Suppressor macrophage treated with lipopolysaccharide for 1 hour (primary cell): ENCODE data around the gene P2RY8.
"Not testable (repeated sequence)": the region's sequence is repeated elsewhere in the genome, so short reads cannot be mapped to it uniquely, and the experiment has no call there.

Experiments used
- DNase-seq, 3 donors: peaks; one replicate each; pipeline ENCODE4 v3.0.0-alpha.2; 2020 to 2022

Gene P2RY8

DNA sequence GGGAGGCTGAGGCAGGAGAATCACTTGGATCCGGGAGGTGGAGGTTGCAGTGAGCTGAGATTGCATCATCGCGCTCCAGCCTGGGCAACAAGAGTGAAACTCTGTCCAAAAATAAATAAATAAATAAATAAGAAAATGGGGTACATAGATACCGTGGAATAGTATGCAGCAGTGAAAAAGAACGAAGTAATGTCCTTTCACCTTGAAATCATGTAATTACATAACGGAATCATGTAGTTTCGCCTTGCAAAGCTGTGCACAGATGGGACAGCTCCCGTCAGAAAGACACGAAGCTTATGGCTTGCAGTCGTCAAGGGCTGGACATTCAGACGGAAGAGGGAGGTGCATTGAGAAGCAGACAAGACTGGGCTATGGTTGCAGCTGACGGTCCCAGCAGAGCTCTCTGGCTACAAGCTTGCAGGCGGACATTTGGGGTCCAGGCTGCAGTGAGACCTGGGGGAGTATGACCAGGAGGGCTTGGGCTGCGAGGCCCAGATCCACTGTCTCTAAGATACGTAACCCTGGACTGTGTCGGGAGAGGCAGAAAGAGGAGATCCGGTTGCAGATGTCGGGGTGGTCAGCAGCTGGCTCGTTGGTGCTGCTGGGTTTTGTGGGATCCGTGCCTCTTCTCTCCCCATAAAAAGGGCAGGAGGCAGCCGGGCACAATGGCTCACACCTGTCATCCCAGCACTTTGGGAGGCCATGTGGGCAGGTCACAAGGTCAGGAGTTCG lies 6.2 kb upstream of the P2RY8 start:
- DNase-seq: no peak

GRCh38 chrX:1539146-1539545 lies 2.2 kb upstream of the P2RY8 start:
- not testable (repeated sequence) for DNase-seq

- not testable (repeated sequence) for DNase-seq
Observed at GRCh38 chrX:1537716-1538090, 718 bp upstream of the P2RY8 start.

- DNase-seq: peak; percentile 18 to 50 (median 28)
Observed at GRCh38 chrX:1536712-1537030, 314 bp downstream of the P2RY8 start.

GRCh38 chrX:1535241-1536041 lies 1.5 kb downstream of the P2RY8 start:
- peak; percentile 82 to 85 (median 84) for DNase-seq

DNA sequence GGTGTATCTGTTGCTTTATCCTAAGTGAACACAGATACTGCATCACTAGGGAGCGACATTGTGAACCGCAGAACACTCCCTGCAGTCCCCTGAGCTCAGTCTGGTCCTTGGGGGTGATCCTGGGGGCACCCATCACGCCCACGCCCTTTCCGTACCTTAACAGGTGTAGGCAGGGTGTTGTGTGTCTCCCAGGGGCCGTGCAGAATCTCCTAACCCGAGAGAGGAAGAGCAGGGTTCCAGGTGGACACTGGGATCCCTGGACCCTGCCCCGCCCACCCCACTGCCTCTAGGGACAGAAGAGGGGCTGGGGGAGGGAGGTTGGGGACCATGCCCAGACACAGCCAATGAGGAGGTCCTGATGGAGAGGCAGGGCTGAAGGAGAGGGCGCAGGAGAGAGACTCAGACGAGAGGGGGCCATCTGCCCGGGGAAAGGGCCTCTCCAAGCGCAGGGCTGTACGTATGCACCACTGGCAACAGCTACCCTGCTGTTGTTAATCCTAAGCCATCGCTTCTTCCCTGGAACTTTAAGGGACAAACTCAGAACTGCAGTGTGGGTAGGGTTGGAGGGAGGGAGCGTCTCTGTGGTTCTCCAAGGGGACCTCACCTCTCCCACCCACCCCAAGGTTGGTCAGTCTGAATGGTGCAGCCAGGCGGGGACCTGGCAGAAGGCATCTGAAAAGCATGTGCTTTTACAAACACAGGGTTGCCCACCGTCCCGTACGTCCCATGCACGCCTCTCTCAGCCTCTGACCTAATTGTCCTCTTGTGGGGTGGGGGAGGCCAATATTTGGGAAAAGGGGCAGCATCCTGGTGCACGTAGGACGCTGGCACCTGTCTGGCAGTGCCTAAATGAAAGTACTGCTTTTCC lies 2.5 kb downstream of the P2RY8 start:
- DNase-seq: peak in 1 of 3 donors; percentile 28

- DNase-seq: no peak
Observed at GRCh38 chrX:1533058-1533457, 3.9 kb downstream of the P2RY8 start.

GRCh38 chrX:1531096-1531890 lies 5.7 kb downstream of the P2RY8 start:
- no peak for DNase-seq

DNA sequence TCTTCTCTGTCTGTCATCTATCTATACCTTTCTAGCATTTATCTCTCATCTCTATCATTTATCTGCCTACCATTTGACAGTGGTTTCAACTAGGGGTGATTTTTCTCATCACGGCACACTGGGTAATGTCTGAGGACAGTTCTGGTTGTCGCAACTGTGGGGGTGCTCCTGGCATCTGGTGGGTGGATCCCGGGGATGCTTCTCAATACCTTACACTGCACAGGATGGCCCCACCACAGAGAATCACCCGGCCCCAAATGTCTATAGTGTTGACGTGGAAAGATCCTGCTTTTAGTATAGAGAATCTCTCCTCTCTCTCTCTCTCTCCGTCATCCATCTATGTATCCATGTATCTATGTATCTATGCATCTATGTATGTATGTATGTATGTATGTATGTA lies 7.2 kb downstream of the P2RY8 start:
- no peak for DNase-seq

DNA sequence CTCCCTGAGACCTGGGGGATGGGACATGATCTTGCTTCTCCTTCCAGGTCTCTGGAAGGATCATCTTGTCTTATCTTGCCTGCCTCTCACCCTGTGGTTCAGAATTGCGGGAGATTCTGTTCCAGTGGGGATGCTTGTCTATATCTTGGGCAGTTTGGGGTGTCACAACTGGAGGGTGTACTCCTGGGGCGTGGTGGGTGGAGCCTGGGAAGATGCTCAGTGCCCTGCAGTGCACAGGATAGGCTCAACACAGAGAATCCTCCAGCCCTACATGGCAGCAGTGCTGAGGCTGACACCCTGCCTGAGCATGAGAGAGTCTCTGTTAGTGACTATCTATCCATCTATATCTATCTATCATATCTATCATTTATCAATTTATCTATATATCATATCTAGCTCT lies 7.7 kb downstream of the P2RY8 start:
- no peak for DNase-seq

- no peak for DNase-seq
Observed at GRCh38 chrX:1528884-1529203, 8.1 kb downstream of the P2RY8 start.

DNA sequence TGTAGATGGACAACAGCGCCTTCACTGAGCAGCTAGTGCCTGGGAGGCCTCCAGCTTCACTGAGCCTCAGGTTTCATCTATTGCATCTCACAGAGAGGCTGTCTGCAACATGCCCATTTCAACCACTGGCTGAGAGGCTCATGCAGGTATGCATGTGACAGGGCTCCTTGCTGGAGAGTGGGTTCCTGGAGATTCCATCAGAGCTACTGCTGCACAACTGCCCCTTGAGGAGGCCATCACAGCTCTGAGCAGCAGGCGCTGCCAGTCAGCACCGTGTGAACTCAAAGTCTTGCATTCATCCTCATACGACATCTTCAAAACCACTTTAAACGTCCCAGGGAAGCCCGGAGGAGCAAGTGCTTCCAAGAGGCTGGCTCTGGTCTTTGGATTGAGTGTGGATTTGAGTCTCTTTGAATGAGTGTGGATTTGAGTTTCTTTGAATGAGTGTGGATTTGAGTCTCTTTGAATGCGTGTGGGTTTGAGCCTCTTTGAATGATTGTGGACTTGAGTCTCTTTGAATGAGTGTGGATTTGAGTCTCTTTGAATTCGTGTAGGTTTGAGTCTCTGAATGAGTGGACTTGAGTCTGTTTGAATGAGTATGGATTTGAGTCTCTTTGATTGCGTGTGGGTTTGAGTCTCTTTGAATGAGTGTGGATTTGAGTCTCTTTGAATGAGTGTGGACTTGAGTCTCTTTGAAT lies 8.7 kb downstream of the P2RY8 start:
- no peak for DNase-seq

GRCh38 chrX:1527457-1527856 lies 9.5 kb downstream of the P2RY8 start:
- no peak for DNase-seq

GRCh38 chrX:1526565-1526964 lies 10.4 kb downstream of the P2RY8 start:
- DNase-seq: no peak

DNA sequence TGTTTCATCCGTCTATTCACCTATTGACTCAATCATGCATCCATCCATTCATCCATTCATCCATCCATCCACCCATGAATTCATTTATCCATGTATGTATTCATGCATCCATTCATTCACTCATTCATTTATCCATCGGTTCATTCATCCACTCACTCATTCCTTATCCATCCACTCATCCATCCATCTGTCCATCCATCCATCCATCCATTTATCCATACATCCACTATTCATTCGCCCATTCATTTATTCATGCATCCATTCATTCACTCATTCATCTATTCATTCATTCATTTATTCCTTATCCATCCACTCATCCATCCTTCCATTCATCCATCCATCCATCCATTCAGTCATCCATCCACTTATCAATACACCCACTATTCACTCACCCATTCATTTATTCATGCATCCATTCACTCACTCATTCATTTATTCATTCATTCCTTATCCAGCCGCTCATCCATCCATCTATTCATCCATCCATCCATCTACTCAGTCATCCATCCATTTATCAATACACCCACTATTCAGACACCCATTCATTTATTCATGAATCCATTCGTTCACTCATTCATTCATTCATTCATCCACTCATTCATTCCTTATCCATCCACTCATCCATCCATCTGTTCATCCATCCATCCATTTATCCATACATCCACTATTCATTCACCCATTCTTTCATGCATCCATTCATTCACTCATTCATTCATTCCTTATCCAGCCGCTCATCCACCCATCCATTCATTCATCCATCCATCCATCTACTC lies 11.2 kb downstream of the P2RY8 start:
- DNase-seq: no peak

DNA sequence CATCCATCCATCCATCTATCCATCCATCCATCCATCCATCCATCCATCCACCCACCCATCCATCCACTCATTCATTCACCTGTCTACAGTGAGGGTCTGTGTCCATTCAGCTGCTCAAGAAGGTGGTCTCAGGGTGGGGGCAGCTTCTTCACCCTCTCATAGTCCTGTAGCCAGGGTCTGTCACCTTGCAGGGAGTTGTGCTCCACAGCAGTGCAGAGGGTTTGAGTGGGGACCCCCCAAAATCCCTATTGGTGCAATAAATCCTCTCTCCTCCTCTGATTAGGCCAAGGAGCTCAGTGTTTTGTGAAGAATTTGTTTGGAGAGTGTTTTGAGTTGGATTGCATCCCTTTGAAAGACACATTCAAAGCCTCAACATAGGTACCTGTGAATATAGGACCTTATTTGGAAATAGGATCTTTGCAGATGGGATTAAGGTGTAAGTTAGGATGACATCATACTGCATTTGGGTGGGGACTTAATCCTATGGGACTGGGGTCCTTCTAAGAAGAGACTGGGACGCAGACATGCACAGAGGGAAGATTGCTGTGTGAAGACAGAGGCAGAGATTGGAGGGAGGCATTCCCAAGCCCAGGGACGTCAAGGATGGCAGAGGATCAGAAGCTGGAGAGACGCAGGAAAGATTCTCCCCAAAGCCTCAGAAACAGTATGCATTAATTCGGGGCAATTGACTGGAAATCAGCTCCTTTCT lies 12.0 kb downstream of the P2RY8 start:
- DNase-seq: no peak

DNA sequence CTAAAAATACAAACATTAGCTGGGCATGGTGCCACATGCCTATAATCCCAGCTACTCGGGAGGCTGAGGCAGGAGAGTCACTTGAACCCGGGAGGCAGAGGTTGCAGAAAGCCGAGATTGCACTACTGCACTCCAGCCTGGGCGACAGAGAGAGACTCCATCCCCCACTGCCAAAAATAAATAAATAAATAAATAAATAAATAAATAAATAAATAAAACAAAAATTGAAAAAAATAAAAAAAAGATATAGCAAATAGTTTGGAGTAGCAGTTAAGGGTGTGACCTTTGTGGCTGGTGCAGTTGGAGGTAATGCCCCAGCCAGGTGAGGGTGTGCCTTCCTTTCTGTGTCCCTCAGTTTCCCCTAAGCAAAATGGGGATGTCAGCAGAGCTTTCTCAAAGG lies 14.1 kb downstream of the P2RY8 start:
- not testable (repeated sequence) for DNase-seq

DNA sequence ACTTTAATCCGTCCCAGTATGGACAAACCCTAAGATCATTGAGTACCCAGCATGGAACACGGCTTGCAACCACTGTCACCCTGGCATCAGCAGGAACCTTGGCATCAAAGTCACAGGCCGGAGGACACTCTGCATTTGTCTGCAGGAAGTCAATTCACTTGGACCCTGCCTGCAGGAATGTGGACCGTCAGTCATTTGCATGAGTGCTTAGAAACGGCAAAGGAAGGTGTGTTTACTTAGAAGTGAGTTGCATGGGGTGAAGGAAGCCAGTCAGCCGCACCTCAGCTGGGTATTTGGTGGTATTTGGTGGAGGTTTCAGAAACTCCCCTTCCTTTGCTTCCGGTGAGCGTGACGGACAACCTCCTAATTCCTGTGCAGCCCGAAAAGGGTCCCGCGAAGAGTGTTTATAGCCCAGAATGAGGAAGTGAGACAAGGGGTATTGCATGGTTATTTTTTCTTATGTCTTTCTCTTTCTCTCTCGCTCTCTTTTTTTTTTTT lies 15.5 kb downstream of the P2RY8 start:
- DNase-seq: peak; percentile 72 to 85 (median 72)

GRCh38 chrX:1520350-1520749 lies 16.6 kb downstream of the P2RY8 start:
- DNase-seq: no peak

- no peak for DNase-seq
Observed at GRCh38 chrX:1519022-1519497, 17.9 kb downstream of the P2RY8 start.
